ENCODE data around the gene PHF24. TPM values are rescaled to one million over a fixed set of nuclear protein-coding genes. Genes with fewer than 3 reads are reported as not detected.

Gene PHF24
- total RNA-seq, 2 experiments from 2014 or later, result not detected

- peaks cover 63% of the 10 kb centered on the region for H3K27me3 Mint-ChIP-seq
- no peaks in the 10 kb centered on the region for H3K36me3 Mint-ChIP-seq
- H3K4me3 Mint-ChIP-seq, result no peak overlapping the region
- DNase-seq, result no peak
- POLR2A ChIA-PET, result no interaction called here
- peaks cover 5% of the 10 kb centered on the region for H3K4me1 Mint-ChIP-seq
- no peaks in the 10 kb centered on the region for H3K9me3 Mint-ChIP-seq
- no peak for ATAC-seq (ENCODE audit: low read depth)
- H3K27ac Mint-ChIP-seq, result no peak overlapping the region
Measured at GRCh38 chr9:34963552-34963951, 5.5 kb downstream of the PHF24 start.

GRCh38 chr9:34964458-34964857, 6.4 kb downstream of the PHF24 start:
- no peaks in the 10 kb centered on the region for H3K36me3 Mint-ChIP-seq
- no peak for DNase-seq
- no peaks in the 10 kb centered on the region for H3K9me3 Mint-ChIP-seq
- POLR2A ChIA-PET, result no interaction called here
- H3K4me1 Mint-ChIP-seq, result peaks cover 5% of the 10 kb centered on the region
- no peak overlapping the region for H3K4me3 Mint-ChIP-seq
- H3K27me3 Mint-ChIP-seq, result peaks cover 56% of the 10 kb centered on the region
- ATAC-seq (ENCODE audit: low read depth), result no peak
- no peak overlapping the region for H3K27ac Mint-ChIP-seq

- POLR2A ChIA-PET, result no interaction called here
- no peaks in the 10 kb centered on the region for H3K9me3 Mint-ChIP-seq
- DNase-seq (no peak), ATAC-seq (ENCODE audit: low read depth) (no peak)
- H3K36me3 Mint-ChIP-seq, result no peaks in the 10 kb centered on the region
- no peak overlapping the region for H3K27ac Mint-ChIP-seq
- no peaks in the 10 kb centered on the region for H3K4me1 Mint-ChIP-seq
- H3K4me3 Mint-ChIP-seq, result no peak overlapping the region
- peaks cover 24% of the 10 kb centered on the region for H3K27me3 Mint-ChIP-seq
Measured at GRCh38 chr9:34971146-34971811, 13.2 kb downstream of the PHF24 start.

GRCh38 chr9:34974664-34975063, 16.6 kb downstream of the PHF24 start:
- Mint-ChIP-seq H3K36me3 (no peaks in the 10 kb centered on the region), H3K4me3 (no peak overlapping the region), H3K27me3 (peaks cover 8% of the 10 kb centered on the region), H3K4me1 (no peaks in the 10 kb centered on the region), H3K27ac (no peak overlapping the region), H3K9me3 (no peaks in the 10 kb centered on the region)
- POLR2A ChIA-PET, result no interaction called here
- ATAC-seq (ENCODE audit: low read depth) (no peak), DNase-seq (no peak)

GRCh38 chr9:34976441-34976840, 18.4 kb downstream of the PHF24 start:
- POLR2A ChIA-PET, result no interaction called here
- peaks cover 8% of the 10 kb centered on the region for H3K27me3 Mint-ChIP-seq
- H3K4me3 Mint-ChIP-seq, result no peak overlapping the region
- H3K36me3 Mint-ChIP-seq, result no peaks in the 10 kb centered on the region
- no peaks in the 10 kb centered on the region for H3K9me3 Mint-ChIP-seq
- DNase-seq (no peak), ATAC-seq (ENCODE audit: low read depth) (no peak)
- no peak overlapping the region for H3K27ac Mint-ChIP-seq
- H3K4me1 Mint-ChIP-seq, result peaks cover 4% of the 10 kb centered on the region

GRCh38 chr9:34976992-34977391, 18.9 kb downstream of the PHF24 start:
- peaks cover 6% of the 10 kb centered on the region for H3K27me3 Mint-ChIP-seq
- ATAC-seq (ENCODE audit: low read depth) (no peak), DNase-seq (no peak)
- no peaks in the 10 kb centered on the region for H3K36me3 Mint-ChIP-seq
- peaks cover 4% of the 10 kb centered on the region for H3K4me1 Mint-ChIP-seq
- H3K27ac Mint-ChIP-seq, result no peak overlapping the region
- no peak overlapping the region for H3K4me3 Mint-ChIP-seq
- H3K9me3 Mint-ChIP-seq, result no peaks in the 10 kb centered on the region
- POLR2A ChIA-PET, result no interaction called here

- H3K4me1 Mint-ChIP-seq, result peaks cover 30% of the 10 kb centered on the region
- H3K36me3 Mint-ChIP-seq, result no peaks in the 10 kb centered on the region
- H3K9me3 Mint-ChIP-seq, result no peaks in the 10 kb centered on the region
- no peak overlapping the region for H3K27ac Mint-ChIP-seq
- no peak for ATAC-seq (ENCODE audit: low read depth)
- DNase-seq, result no peak
- POLR2A ChIA-PET, result interaction anchor here (1.4 kb wide), 1 partner anchor 9 kb away, joined by 3 read pairs; the partner anchor contains the start of gene DNAJB5
- H3K27me3 Mint-ChIP-seq, result peaks cover 2% of the 10 kb centered on the region
- H3K4me3 Mint-ChIP-seq, result no peak overlapping the region
Measured at GRCh38 chr9:34980181-34980761, 22.2 kb downstream of the PHF24 start.

- H3K4me1 Mint-ChIP-seq, result peaks cover 42% of the 10 kb centered on the region
Measured at GRCh38 chr9:34982361-34982760, 24.3 kb downstream of the PHF24 start.

GRCh38 chr9:34983209-34983608, 25.1 kb downstream of the PHF24 start:
- DNase-seq (no peak), ATAC-seq (ENCODE audit: low read depth) (peak; percentile 53)
- Mint-ChIP-seq H3K27ac (peak overlapping the region; percentile 80), H3K4me1 (peaks cover 46% of the 10 kb centered on the region), H3K9me3 (no peaks in the 10 kb centered on the region), H3K4me3 (peak overlapping the region; percentile 65), H3K36me3 (no peaks in the 10 kb centered on the region), H3K27me3 (peaks cover 2% of the 10 kb centered on the region)
- POLR2A ChIA-PET, result no interaction called here

More at GRCh38 chr9:34982361-34982760, 24.3 kb downstream of the PHF24 start:
- Mint-ChIP-seq H3K4me3 (peak overlapping the region; percentile 23), H3K27ac (peak overlapping the region; percentile 80), H3K27me3 (peaks cover 2% of the 10 kb centered on the region), H3K9me3 (no peaks in the 10 kb centered on the region), H3K36me3 (no peaks in the 10 kb centered on the region)
- ATAC-seq (ENCODE audit: low read depth), result no peak
- POLR2A ChIA-PET, result interaction anchor here (1.6 kb wide), 1 partner anchor 90 kb away, joined by 4 read pairs; the partner anchor contains the start of gene VCP
- DNase-seq, result no peak

- peak overlapping the region; percentile 80 for H3K27ac Mint-ChIP-seq
- peaks cover 2% of the 10 kb centered on the region for H3K27me3 Mint-ChIP-seq
- no peaks in the 10 kb centered on the region for H3K36me3 Mint-ChIP-seq
- H3K4me3 Mint-ChIP-seq, result no peak overlapping the region
- H3K9me3 Mint-ChIP-seq, result no peaks in the 10 kb centered on the region
- POLR2A ChIA-PET, result interaction anchor here (2.0 kb wide), 1 partner anchor 85 kb away, joined by 11 read pairs; no protein-coding TSS in a partner anchor
- peaks cover 50% of the 10 kb centered on the region for H3K4me1 Mint-ChIP-seq
- DNase-seq (no peak), ATAC-seq (ENCODE audit: low read depth) (no peak)
Measured at GRCh38 chr9:34984049-34984448, 26.0 kb downstream of the PHF24 start.

- Mint-ChIP-seq H3K36me3 (no peaks in the 10 kb centered on the region), H3K27me3 (no peaks in the 10 kb centered on the region), H3K4me3 (no peak overlapping the region), H3K9me3 (no peaks in the 10 kb centered on the region), H3K4me1 (peaks cover 53% of the 10 kb centered on the region), H3K27ac (peak overlapping the region; percentile 58)
- POLR2A ChIA-PET, result interaction anchor here (2.0 kb wide), 1 partner anchor 86 kb away, joined by 11 read pairs; no protein-coding TSS in a partner anchor
- peak; percentile 58 for DNase-seq
- ATAC-seq (ENCODE audit: low read depth), result no peak
Measured at GRCh38 chr9:34985311-34985899, 27.3 kb downstream of the PHF24 start.

- DNase-seq (no peak), ATAC-seq (ENCODE audit: low read depth) (no peak)
- Mint-ChIP-seq H3K36me3 (no peaks in the 10 kb centered on the region), H3K4me1 (peaks cover 57% of the 10 kb centered on the region), H3K9me3 (no peaks in the 10 kb centered on the region), H3K4me3 (peak overlapping the region; percentile 2), H3K27me3 (no peaks in the 10 kb centered on the region), H3K27ac (peak overlapping the region; percentile 92)
- POLR2A ChIA-PET, result no interaction called here
Measured at GRCh38 chr9:34986540-34987047, 28.5 kb downstream of the PHF24 start.

GRCh38 chr9:34987160-34987901, 29.2 kb downstream of the PHF24 start:
- Mint-ChIP-seq H3K36me3 (no peaks in the 10 kb centered on the region), H3K4me1 (peaks cover 58% of the 10 kb centered on the region), H3K4me3 (peak overlapping the region; percentile 23), H3K9me3 (no peaks in the 10 kb centered on the region), H3K27me3 (no peaks in the 10 kb centered on the region), H3K27ac (peak overlapping the region; percentile 92)
- no peak for DNase-seq
- ATAC-seq (ENCODE audit: low read depth), result no peak
- POLR2A ChIA-PET, result no interaction called here

Data from activated naive CD8-positive, alpha-beta T cell treated with anti-CD3 and anti-CD28 coated beads, Interleukin-2, amount 10 ng/mL, durations not matched to agents 7 days and 5 days (primary cell).